CD4-positive, alpha-beta T cell treated with Interferon alpha-2 for 1 hour (primary cell): ENCODE data around the gene PAK6.

ENCODE experiments used
- DNase-seq, 2 donors: peaks; one replicate each; pipeline ENCODE4 v3.0.0-alpha.2; 2020 to 2022

The PAK6 gene

DNA sequence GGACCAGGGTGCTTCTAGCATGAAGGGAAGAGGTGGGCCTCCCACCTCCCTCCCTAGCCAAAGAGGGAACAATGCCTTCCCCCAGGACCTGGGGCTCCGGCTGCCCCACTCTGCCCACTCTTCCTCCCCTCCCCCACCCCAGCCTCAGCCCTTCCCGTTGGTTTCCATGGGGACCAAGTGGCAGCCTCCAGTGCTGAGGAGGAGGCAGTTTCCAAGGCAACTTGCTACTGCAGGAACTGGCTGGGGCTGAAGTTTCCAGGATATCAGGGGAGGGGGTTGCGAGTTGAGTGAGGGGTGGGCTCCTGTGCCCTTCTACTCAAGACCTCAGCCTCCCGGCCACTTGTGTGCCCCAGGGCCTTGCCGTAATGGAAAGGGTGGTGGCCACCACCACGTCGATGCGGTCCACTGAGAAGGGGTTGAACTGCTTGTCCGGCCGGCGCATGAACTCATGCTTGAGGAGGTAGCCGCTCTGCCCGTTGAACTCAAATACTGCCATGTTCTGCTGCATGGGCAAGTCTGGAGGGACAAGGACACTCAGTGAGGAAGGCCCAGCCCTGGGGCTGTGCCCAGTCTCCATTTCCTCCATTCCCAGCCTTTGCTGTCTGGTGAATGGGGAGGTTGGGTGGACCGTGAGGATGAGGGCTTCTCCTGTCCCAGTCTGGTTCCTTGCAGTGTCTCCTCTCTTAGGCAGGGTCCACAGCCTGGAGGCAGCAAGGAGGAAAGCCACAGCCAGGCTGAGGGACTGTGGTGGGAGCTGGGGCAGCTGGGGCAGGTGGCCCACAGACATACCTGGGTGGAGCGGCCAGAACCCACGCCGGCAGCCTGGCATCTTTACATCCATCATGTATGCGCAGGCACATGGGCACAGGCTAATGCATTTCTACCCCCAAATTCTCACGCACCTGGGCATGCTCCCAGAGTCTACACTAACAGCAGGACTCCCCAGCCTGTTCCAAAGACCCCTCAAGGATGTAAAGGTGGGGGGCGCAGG lies 55.3 kb downstream of the PAK6 start:
- DNase-seq, result no peak

DNA sequence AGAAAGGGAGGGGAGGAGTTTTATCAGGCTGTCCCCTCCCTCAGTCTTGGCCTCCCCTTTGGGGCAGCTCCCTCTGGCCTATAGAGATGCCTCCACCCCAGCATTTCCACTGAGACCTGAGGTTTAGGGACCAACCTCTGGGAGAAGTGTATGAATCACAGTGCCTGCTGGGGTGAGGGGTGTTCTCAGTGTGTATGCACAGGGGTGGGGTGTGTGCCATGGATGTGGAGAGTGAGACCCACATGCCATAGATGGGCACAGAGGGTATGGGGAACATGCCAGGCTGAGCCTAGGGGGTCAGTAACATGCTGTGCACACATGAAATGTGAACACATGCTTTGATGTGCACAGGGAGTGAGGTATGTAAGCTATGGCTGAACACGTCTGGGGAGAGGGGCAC lies 56.4 kb downstream of the PAK6 start:
- DNase-seq, result no peak

DNA sequence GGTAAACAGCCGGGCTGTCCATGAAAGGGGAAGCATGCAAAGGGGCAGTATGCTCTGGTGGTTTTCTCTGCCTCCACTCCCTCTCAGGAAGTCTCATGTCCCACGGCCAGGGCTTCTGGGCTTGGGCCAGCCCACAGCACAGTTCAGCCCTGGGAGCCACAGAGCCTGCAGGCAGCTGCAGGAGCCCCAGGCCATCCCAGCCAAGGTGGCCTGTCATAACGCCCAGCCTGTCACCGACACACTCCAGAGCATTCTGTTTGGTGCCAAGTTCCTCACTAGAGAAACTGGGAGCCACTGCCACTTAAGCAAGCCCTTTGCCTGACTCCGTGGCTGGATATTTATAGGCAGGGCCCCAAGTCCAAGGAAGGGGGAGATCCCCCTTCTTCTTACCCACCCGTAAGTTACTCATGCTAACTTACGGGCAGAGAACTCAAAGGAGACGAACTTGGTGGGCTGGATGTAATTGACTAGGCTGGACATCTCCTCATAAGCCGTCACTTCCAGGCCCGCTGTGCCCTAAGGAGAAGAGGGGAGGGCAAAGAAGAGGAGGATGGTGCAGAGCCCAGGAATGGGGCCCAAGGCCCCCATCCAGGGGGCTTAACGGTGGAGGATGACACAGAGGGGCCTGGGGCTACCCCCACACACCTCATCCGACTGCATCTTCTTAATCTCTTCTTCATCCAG lies 57.2 kb downstream of the PAK6 start:
- no peak for DNase-seq

- no peak for DNase-seq
Observed at GRCh38 chr15:40296561-40297230, 57.8 kb downstream of the PAK6 start.

- DNase-seq, result no peak
Observed at GRCh38 chr15:40297356-40297755, 58.5 kb downstream of the PAK6 start.

- no peak for DNase-seq
Observed at GRCh38 chr15:40298216-40298935, 59.5 kb downstream of the PAK6 start.

DNA sequence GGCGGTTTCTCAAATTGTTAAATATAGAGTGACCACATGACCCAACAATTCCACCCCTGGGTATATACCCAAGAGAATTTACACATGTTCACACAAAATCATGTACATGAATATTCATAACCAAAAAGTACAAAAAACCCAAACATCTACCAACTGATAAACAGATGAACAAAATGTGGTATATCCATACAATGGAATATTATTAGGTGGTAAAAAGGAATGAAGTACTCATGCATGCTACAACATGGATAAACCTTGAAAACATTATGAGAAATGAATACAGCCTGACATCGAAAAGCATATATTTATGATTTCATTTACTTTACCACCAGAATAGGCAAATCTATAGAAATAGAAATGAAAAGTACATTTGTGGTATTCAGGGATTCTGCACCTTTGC lies 61.5 kb downstream of the PAK6 start:
- no peak for DNase-seq

- no peak for DNase-seq
Observed at GRCh38 chr15:40300771-40301170, 61.9 kb downstream of the PAK6 start.

DNA sequence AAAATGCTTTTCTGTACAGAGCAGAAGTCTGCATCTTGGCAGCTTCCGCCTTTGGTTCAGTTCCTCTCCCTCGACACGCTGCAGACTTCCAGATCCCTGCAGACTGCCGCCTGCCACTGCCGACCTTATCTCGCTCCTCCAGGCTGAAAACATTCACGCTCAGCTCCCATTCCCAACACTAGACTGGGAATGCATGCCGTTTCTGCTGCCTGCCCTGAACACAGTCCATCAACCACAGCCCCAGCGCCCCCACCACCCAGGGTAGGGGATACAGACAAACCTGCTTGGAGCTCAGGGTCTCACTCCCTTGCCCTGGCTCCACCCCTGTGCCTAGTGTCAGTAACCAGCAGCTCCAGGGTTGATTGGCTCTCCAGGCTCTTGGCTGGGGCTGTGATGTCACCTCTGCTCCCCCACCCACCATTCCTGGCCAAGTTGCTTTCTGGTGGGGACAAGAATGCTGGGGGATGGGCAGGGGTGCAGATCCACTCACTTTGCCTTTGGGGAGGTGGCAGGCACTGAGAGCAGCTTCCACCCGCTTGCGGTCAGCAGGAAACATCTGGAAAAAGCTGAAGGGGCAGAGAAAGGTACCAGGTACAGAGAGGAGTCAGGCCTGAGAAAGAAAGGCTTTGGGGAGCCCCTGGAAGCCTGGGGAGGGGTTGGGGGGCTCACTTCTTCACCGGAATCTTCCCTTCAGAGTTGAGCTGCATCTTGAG lies 62.8 kb downstream of the PAK6 start:
- DNase-seq, result no peak

- DNase-seq, result no peak
Observed at GRCh38 chr15:40302288-40302886, 63.5 kb downstream of the PAK6 start.

GRCh38 chr15:40302981-40303380 lies 64.1 kb downstream of the PAK6 start:
- no peak for DNase-seq

DNA sequence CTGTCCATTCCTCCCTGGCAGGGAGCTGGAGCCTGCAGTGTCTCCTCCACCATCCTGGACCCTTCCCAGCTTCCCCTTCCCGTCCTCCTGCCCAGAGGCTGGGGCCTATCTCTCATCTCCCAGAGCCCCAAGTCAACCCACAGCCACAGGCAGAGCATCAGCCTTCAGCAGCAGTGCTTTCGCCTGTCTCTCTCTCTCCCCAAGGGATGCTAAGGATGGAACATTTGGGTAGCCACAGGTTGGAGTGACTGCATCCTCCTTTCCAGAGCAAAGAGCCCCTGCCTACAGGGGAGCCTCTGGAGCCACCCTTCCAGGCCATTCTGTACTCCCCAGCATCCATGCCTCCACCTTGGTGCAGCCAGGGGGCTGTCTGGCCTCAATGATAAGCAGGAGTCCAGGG lies 64.7 kb downstream of the PAK6 start:
- no peak for DNase-seq

- DNase-seq, result no peak
Observed at GRCh38 chr15:40305281-40305680, 66.4 kb downstream of the PAK6 start.

GRCh38 chr15:40306371-40306770 lies 67.5 kb downstream of the PAK6 start:
- DNase-seq, result peak in 1 of 2 donors; percentile 14

DNA sequence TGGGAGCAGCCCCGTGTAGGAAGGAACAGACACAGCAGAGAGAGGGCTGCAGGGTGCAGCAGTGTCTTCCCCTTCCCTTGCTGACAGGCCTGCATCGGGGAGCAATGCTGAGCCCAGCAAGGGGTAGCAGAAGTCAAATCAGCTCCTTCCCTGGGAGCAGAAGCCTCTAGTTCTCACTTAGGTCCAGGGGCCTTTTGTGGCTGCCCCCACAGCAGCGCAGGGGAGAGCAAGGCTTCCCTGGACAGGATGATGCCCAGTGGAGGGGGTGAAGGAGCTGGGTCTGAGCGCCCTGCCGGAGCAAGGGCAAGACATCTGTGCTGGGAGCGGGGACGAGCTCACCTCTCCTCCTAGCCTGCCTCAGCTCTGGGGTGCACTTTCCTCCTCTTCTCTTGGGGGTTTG lies 68.0 kb downstream of the PAK6 start:
- no peak for DNase-seq

DNA sequence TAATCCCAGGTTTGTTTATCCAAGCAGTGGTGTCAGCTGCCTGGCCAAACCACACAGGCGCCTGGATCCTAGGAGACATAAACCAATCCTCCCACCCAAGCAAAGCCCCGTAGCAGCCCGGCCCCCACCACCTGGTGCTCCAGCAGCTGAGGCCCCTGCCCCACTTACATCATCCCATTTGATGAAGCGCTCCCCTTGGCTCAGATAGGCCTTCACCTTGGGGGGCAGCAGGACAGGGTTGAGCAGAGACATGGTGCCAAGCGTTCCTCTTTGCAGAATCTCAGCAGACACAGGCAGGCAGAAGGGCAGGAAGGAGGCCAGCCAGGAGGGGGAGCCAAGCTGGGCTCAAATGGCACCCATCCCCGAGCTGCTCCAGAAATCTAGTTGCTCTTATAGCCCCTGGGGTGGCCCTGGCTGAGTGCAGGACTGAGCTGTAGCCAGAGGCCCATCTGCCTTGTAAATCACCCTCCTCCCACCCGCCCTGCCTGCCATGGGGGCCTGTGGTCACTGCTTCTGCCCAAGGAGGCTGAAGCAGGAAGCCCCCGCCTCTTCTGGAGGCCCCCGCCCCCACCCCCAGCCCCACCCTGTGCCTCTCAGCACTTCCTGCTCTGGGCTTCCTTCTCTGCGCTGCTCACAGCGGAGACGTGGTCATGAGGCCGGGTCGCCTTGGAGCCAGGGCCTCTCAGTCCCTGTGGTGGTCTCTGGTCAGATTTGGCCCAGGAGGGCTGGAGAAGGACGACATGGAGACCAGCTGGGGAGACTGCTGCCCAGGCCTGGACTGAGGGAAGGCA lies 68.8 kb downstream of the PAK6 start, which contains the start of gene PLCB2:
Gene PLCB2, minus strand, starts transcription at position 515 of the 791 bp plus-strand sequence. Its CDS starts 263 bp downstream, at position 252.
- peak; percentile 67 to 73 for DNase-seq

- DNase-seq, result no peak
Observed at GRCh38 chr15:40309344-40309862, 70.5 kb downstream of the PAK6 start.

- DNase-seq, result peak; percentile 65 to 75
Observed at GRCh38 chr15:40310001-40310959, 71.4 kb downstream of the PAK6 start.

DNA sequence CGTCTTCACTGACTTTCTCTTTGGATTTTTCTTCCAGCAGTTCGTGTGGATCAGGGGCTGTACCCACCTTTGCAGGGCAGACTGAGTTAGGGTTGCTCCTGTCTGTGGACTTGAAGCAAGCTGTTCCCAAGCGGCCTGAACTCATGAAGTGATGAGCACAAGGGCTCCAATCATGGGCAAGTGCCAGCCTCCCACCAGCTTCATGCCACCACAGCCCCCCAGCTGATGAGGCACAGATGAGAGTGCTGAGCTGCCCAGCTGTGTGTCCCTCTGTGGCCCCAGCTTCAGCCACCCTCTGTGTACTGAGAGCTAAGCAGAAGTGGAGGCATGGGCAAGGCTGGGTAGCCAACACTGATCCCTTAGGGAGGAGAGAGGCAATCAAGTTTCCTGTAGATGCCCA lies 72.1 kb downstream of the PAK6 start:
- no peak for DNase-seq
